Measurements from ENCODE around the gene ZBTB5. TPM values are rescaled to one million over a fixed set of nuclear protein-coding genes. Genes with fewer than 3 reads are reported as not detected.

Gene ZBTB5
- total RNA-seq, 1 experiment from 2014 or later: 8.8 TPM

- no peak for TF ChIP-seq CTCF (conservative IDR thresholded peaks at IDR 0.05)
- no peak for TF ChIP-seq EZH2 (IDR thresholded peaks at IDR 0.05; ENCODE audit: low read depth)
- H3K4me1 ChIP-seq (replicated peaks; ENCODE audit: insufficient read depth): peaks cover 51% of the 10 kb centered on the region
- no peaks in the 10 kb centered on the region for H4K20me1 ChIP-seq (ENCODE audit: insufficient read depth)
- intact Hi-C loops (cut with micrococcal nuclease; ENCODE audit: unreplicated experiment): loop anchor here (2.0 kb wide), 1 partner anchor 51 kb away; the partner anchor contains the start of gene ZBTB5
- H3K36me3 ChIP-seq (ENCODE audit: low read depth): no peaks in the 10 kb centered on the region
- H3K4me2 ChIP-seq: peak overlapping the region; percentile 79
- H3K4me3 ChIP-seq: no peak overlapping the region
- no peaks in the 10 kb centered on the region for H3K9me3 ChIP-seq (ENCODE audit: insufficient read depth, low read depth)
- DNase-seq: no peak
- H2AFZ ChIP-seq: no peak overlapping the region
- no peaks in the 10 kb centered on the region for H3K79me2 ChIP-seq (ENCODE audit: low read depth)
- H3K9me2 ChIP-seq (ENCODE audit: insufficient read depth): no peaks in the 10 kb centered on the region
- H3K27me3 ChIP-seq (ENCODE audit: insufficient read depth, low read depth): no peaks in the 10 kb centered on the region
- peak overlapping the region; percentile 85 for H3K27ac ChIP-seq
- H3F3A ChIP-seq (ENCODE audit: insufficient read depth, low read depth): peaks cover 23% of the 10 kb centered on the region
- POLR2A ChIA-PET (ENCODE audit: unreplicated experiment): interaction anchor here (0.7 kb wide), 1 partner anchor 52 kb away, joined by 8 read pairs; no protein-coding TSS in a partner anchor
- CTCF ChIA-PET: interaction anchor here (0.9 kb wide), 1 partner anchor 52 kb away, joined by 3 read pairs; the partner anchor contains the start of gene ZBTB5
- BruUV-seq (replicated peaks): no TSS peak
Observed at GRCh38 chr9:37413311-37413710, 51.9 kb downstream of the ZBTB5 start.

GRCh38 chr9:37412431-37413151, 52.7 kb downstream of the ZBTB5 start:
- ChIA-PET POLR2A (ENCODE audit: unreplicated experiment) (interaction anchor here (0.6 to 0.7 kb wide), 3 partner anchors 53 to 617 kb away, joined by 3 to 8 read pairs (median 6); no protein-coding TSS in a partner anchor), CTCF (interaction anchor here (0.9 to 1.8 kb wide), 2 partner anchors 53 to 417 kb away, joined by 3 to 4 read pairs; partner anchors contain the start of gene ZBTB5)
- no peaks in the 10 kb centered on the region for H3K79me2 ChIP-seq (ENCODE audit: low read depth)
- H3K36me3 ChIP-seq (ENCODE audit: low read depth): no peaks in the 10 kb centered on the region
- H3K4me2 ChIP-seq: peak overlapping the region; percentile 79
- H3K27me3 ChIP-seq (ENCODE audit: insufficient read depth, low read depth): no peaks in the 10 kb centered on the region
- intact Hi-C loops (cut with micrococcal nuclease; ENCODE audit: unreplicated experiment): loop anchor here (1.0 to 2.0 kb wide), 2 partner anchors 8 to 52 kb away; partner anchors contain the start of gene ZBTB5
- no peaks in the 10 kb centered on the region for H4K20me1 ChIP-seq (ENCODE audit: insufficient read depth)
- DNase-seq: peak; percentile 87 to 93
- no TSS peak for BruUV-seq (replicated peaks)
- H3K4me3 ChIP-seq: peak overlapping the region; percentile 21; the same call in 1 of the 2 replicates
- peak overlapping the region; percentile 65 for H2AFZ ChIP-seq
- peak overlapping the region; percentile 85 for H3K27ac ChIP-seq
- no peaks in the 10 kb centered on the region for H3K9me2 ChIP-seq (ENCODE audit: insufficient read depth)
- peaks cover 50% of the 10 kb centered on the region for H3K4me1 ChIP-seq (replicated peaks; ENCODE audit: insufficient read depth)
- no peak for TF ChIP-seq CTCF (conservative IDR thresholded peaks at IDR 0.05)
- TF ChIP-seq EZH2 (IDR thresholded peaks at IDR 0.05; ENCODE audit: low read depth): no peak
- H3F3A ChIP-seq (ENCODE audit: insufficient read depth, low read depth): peaks cover 23% of the 10 kb centered on the region
- no peaks in the 10 kb centered on the region for H3K9me3 ChIP-seq (ENCODE audit: insufficient read depth, low read depth)

- TF ChIP-seq CTCF (conservative IDR thresholded peaks at IDR 0.05) (peak; percentile 41; the same call in 1 of the 2 replicates), EZH2 (IDR thresholded peaks at IDR 0.05; ENCODE audit: low read depth) (no peak)
- intact Hi-C loops (cut with micrococcal nuclease; ENCODE audit: unreplicated experiment): no loop called here
- peak overlapping the region; percentile 79; the same call in 1 of the 2 replicates for H3K4me2 ChIP-seq
Observed at GRCh38 chr9:37410969-37411785, 54.1 kb downstream of the ZBTB5 start.

More at GRCh38 chr9:37410969-37411785, 54.1 kb downstream of the ZBTB5 start:
- H3K9me3 ChIP-seq (ENCODE audit: insufficient read depth, low read depth): no peaks in the 10 kb centered on the region
- no peaks in the 10 kb centered on the region for H4K20me1 ChIP-seq (ENCODE audit: insufficient read depth)
- peaks cover 26% of the 10 kb centered on the region for H3F3A ChIP-seq (ENCODE audit: insufficient read depth, low read depth)
- H3K27me3 ChIP-seq (ENCODE audit: insufficient read depth, low read depth): no peaks in the 10 kb centered on the region
- no peak overlapping the region for H3K4me3 ChIP-seq
- no peak for DNase-seq
- no TSS peak for BruUV-seq (replicated peaks)
- H3K79me2 ChIP-seq (ENCODE audit: low read depth): no peaks in the 10 kb centered on the region
- no peak overlapping the region for H2AFZ ChIP-seq
- no peaks in the 10 kb centered on the region for H3K36me3 ChIP-seq (ENCODE audit: low read depth)
- ChIA-PET CTCF (interaction anchor here (1.0 to 1.8 kb wide), 2 partner anchors 62 to 416 kb away, joined by 3 to 4 read pairs; no protein-coding TSS in a partner anchor), POLR2A (ENCODE audit: unreplicated experiment) (interaction anchor here (0.6 kb wide), 1 partner anchor 384 kb away, joined by 9 read pairs; no protein-coding TSS in a partner anchor)
- H3K9me2 ChIP-seq (ENCODE audit: insufficient read depth): no peaks in the 10 kb centered on the region
- peaks cover 63% of the 10 kb centered on the region for H3K4me1 ChIP-seq (replicated peaks; ENCODE audit: insufficient read depth)
- H3K27ac ChIP-seq: peak overlapping the region; percentile 85; the same call in 1 of the 2 replicates

Measured in PC-9 (cell line).